Stimulated activated CD4-positive, alpha-beta T cell treated with anti-CD3 and anti-CD28 coated beads, Interleukin-15, amount 100 ng/mL, for 48 hours (primary cell): ENCODE data around the gene GJC2.
A peak's percentile ranks its signal among the peaks of the same experiment; 100 is the strongest.
"Not testable (repeated sequence)": the region's sequence is repeated elsewhere in the genome, so short reads cannot be mapped to it uniquely, and the experiment has no call there.

Experiments used
- DNase-seq, 2 donors: peaks; one replicate each; pipeline ENCODE4 v3.0.0-alpha.2; 2020; ENCODE audit warnings: low read depth in 2 of 2

Gene GJC2

GRCh38 chr1:228149406-228150119 is at the start of gene GJC2:
Gene GJC2, plus strand, starts transcription at chr1:228149930. Its CDS starts 7,829 bp downstream, at chr1:228157759.
- no peak for DNase-seq

- DNase-seq: no peak
Observed at GRCh38 chr1:228100822-228101613, 48.7 kb upstream of the GJC2 start.

- DNase-seq: no peak
Observed at GRCh38 chr1:228101614-228101993, 48.1 kb upstream of the GJC2 start.

- DNase-seq: peak in 1 of 2 donors; percentile 33
Observed at GRCh38 chr1:228101994-228102790, 47.5 kb upstream of the GJC2 start.

GRCh38 chr1:228102791-228103620 is 46.7 kb upstream of the GJC2 start, which contains the start of gene C1orf35:
Gene C1orf35, minus strand, starts transcription at chr1:228103325. Its CDS starts 98 bp downstream, at chr1:228103227.
- DNase-seq: peak; percentile 89 to 92

- no peak for DNase-seq
Observed at GRCh38 chr1:228104526-228105269, 45.0 kb upstream of the GJC2 start.

- DNase-seq: no peak
Observed at GRCh38 chr1:228105270-228105995, 44.3 kb upstream of the GJC2 start.

- no peak for DNase-seq
Observed at GRCh38 chr1:228105996-228106799, 43.5 kb upstream of the GJC2 start.

GRCh38 chr1:228106800-228107054 is 43.0 kb upstream of the GJC2 start:
- DNase-seq: no peak

GRCh38 chr1:228107636-228108035 is 42.1 kb upstream of the GJC2 start:
- DNase-seq: no peak

GRCh38 chr1:228108055-228108690 is 41.6 kb upstream of the GJC2 start:
- no peak for DNase-seq

GRCh38 chr1:228108742-228109072 is 41.0 kb upstream of the GJC2 start:
- DNase-seq: no peak

- DNase-seq: peak; percentile 95 to 98
Observed at GRCh38 chr1:228109073-228109961, 40.4 kb upstream of the GJC2 start, which contains the start of gene MRPL55. Gene MRPL55, minus strand, starts transcription at chr1:228109299. Its CDS starts 1,039 bp downstream, at chr1:228108260.

- DNase-seq: no peak
Observed at GRCh38 chr1:228109962-228110488, 39.7 kb upstream of the GJC2 start.

- DNase-seq: no peak
Observed at GRCh38 chr1:228110556-228110955, 39.2 kb upstream of the GJC2 start.

- not testable (repeated sequence) for DNase-seq
Observed at GRCh38 chr1:228111315-228111714, 38.4 kb upstream of the GJC2 start.

- no peak for DNase-seq
Observed at GRCh38 chr1:228112167-228112566, 37.6 kb upstream of the GJC2 start.

GRCh38 chr1:228112617-228113016 is 37.1 kb upstream of the GJC2 start:
- DNase-seq: no peak
